H1 (cell line): ENCODE results near the gene PLPP7. TPM values are rescaled to one million over a fixed set of nuclear protein-coding genes. Genes with fewer than 3 reads are reported as not detected.

ENCODE experiments used
- CTCF ChIA-PET: fragments of 300-600 bp; sonication (Branson Sonifier 250); formaldehyde crosslinking; loops from one replicate; lab custom pipeline; 2021; ENCODE audit not compliant: partially characterized antibody; lab: Charles Lee
- POLR2A ChIA-PET: fragments of 300-600 bp; sonication (Branson Sonifier 250); formaldehyde crosslinking; loops from one replicate; lab custom pipeline; 2021; ENCODE audit warnings: inconsistent platforms; ENCODE audit not compliant: partially characterized antibody; lab: Charles Lee
- DNase-seq, 2 experiments: peaks; one replicate each; pipeline versions ENCODE4 v3.0.0 to v3.0.0-alpha.2; 2010 to 2022; ENCODE audit warnings: low spot score in 2 of 2, low read depth in 1 of 2, mixed read lengths in 1 of 2
- FAIRE-seq: peaks from 2 replicates; lab custom pipeline; 2011; peaks lifted over from hg19 to GRCh38; lab: Jason Lieb, UNC
- H2AFZ ChIP-seq: 2 replicates; pipeline ENCODE4 v1.8.1; 2012; ENCODE audit warnings: low read length, inconsistent platforms
- H2AK5ac ChIP-seq: 2 replicates; pipeline ENCODE4 v1.6.1; 2013; ENCODE audit warnings: low read depth, low read length
- H2BK120ac ChIP-seq: replicated peaks from 2 replicates; pipeline ENCODE3; 2013; ENCODE audit warnings: low read depth, low read length, inconsistent platforms
- H2BK12ac ChIP-seq: 2 replicates; pipeline ENCODE4 v1.6.1; 2013; ENCODE audit warnings: low read depth, low read length
- H2BK15ac ChIP-seq: 2 replicates; pipeline ENCODE4 v1.6.1; 2013; ENCODE audit warnings: low read length
- H2BK20ac ChIP-seq: 2 replicates; pipeline ENCODE4 v1.6.1; 2013; ENCODE audit warnings: low read length
- H2BK5ac ChIP-seq: 2 replicates; pipeline ENCODE4 v1.6.1; 2013; ENCODE audit warnings: low read depth, low read length
- H3K14ac ChIP-seq: 2 replicates; pipeline ENCODE4 v1.6.1; 2013; ENCODE audit warnings: inconsistent platforms; ENCODE audit not compliant: insufficient read length
- H3K18ac ChIP-seq: 2 replicates; pipeline ENCODE4 v1.6.1; 2013; ENCODE audit warnings: low read length; ENCODE audit errors: extremely low read depth
- H3K23ac ChIP-seq: 2 replicates; pipeline ENCODE4 v1.6.1; 2013; ENCODE audit warnings: inconsistent platforms; ENCODE audit not compliant: insufficient read length
- H3K23me2 ChIP-seq: 2 replicates; pipeline ENCODE4 v1.6.1; 2013; ENCODE audit warnings: low read depth, low read length
- H3K27ac ChIP-seq: 2 replicates; pipeline ENCODE4 v1.6.1; 2011; ENCODE audit warnings: low read depth, low read length, inconsistent platforms
- H3K27me3 ChIP-seq, 4 experiments: replicated peaks in 1 of 4; 1 replicate in 1 of 4; 2 replicates in 3 of 4; pipeline versions ENCODE4 v1.6.1 to v1.8.1; 2011 to 2013; ENCODE audit warnings: low read length in 3 of 4, mild to moderate bottlenecking in 3 of 4, inconsistent platforms in 2 of 4, mixed read lengths in 2 of 4, moderate library complexity in 1 of 4; ENCODE audit not compliant: control insufficient read depth in 3 of 4, insufficient read depth in 3 of 4; ENCODE audit errors: extremely low read depth in 1 of 4
- H3K36me3 ChIP-seq, 4 experiments: 2 replicates each; pipeline versions ENCODE4 v1.6.1 to v1.8.1; 2011 to 2013; ENCODE audit warnings: mild to moderate bottlenecking in 4 of 4, low read length in 3 of 4, moderate library complexity in 2 of 4, control low read depth in 1 of 4, inconsistent platforms in 1 of 4; ENCODE audit not compliant: insufficient read depth in 4 of 4, control insufficient read depth in 2 of 4
- H3K4ac ChIP-seq: replicated peaks from 2 replicates; pipeline ENCODE3; 2013; ENCODE audit warnings: low read length, low read depth, mixed read lengths, inconsistent platforms; ENCODE audit not compliant: insufficient read length
- H3K4me1 ChIP-seq, 4 experiments: replicated peaks in 1 of 4; 1 replicate in 1 of 4; 2 replicates in 3 of 4; pipeline versions ENCODE4 v1.6.1 to v1.8.1; 2011 to 2013; ENCODE audit warnings: low read length in 3 of 4, inconsistent platforms in 2 of 4, mixed read lengths in 1 of 4; ENCODE audit not compliant: insufficient read depth in 4 of 4, control insufficient read depth in 3 of 4
- H3K4me2 ChIP-seq, 2 experiments: 2 replicates each; pipeline versions ENCODE4 v1.6.1 to v1.8.1; 2011 to 2013; ENCODE audit warnings: low read depth in 2 of 2, low read length in 2 of 2, control low read depth in 1 of 2, inconsistent platforms in 1 of 2, mild to moderate bottlenecking in 1 of 2; ENCODE audit not compliant: insufficient read depth in 1 of 2
- H3K4me3 ChIP-seq, 4 experiments: fragments of 200-600, 300-600 bp in 1 of 4; sonication (generic), shearing (Covaris generic), sonication (Bioruptor Twin) in 1 of 4; 2 replicates each; pipeline versions ENCODE4 v1.5.1 to v1.8.1; 2011 to 2016; ENCODE audit warnings: low read length in 4 of 4, low read depth in 3 of 4, control low read depth in 2 of 4, inconsistent platforms in 2 of 4, mild to moderate bottlenecking in 2 of 4, mixed read lengths in 1 of 4, moderate library complexity in 1 of 4; ENCODE audit not compliant: insufficient read depth in 2 of 4; ENCODE audit errors: extremely low read depth in 1 of 4
- H3K56ac ChIP-seq: replicated peaks from 2 replicates; pipeline ENCODE3; 2013; ENCODE audit warnings: low read depth, mild to moderate bottlenecking, mixed read lengths, low read length, inconsistent platforms; ENCODE audit not compliant: insufficient read length
- H3K79me1 ChIP-seq: 2 replicates; pipeline ENCODE4 v1.6.1; 2013; ENCODE audit warnings: low read depth, low read length, control low read depth
- H3K79me2 ChIP-seq, 2 experiments: 2 replicates each; pipeline versions ENCODE4 v1.6.1 to v1.8.1; 2012 to 2013; ENCODE audit warnings: low read length in 2 of 2, mild to moderate bottlenecking in 2 of 2, inconsistent platforms in 1 of 2; ENCODE audit not compliant: insufficient read depth in 2 of 2, control insufficient read depth in 1 of 2
- H3K9ac ChIP-seq, 4 experiments: replicated peaks in 1 of 4; 1 replicate in 1 of 4; 2 replicates in 3 of 4; pipeline versions ENCODE4 v1.6.1 to v1.8.1; 2011 to 2013; ENCODE audit warnings: low read depth in 3 of 4, low read length in 3 of 4, control low read depth in 2 of 4, mild to moderate bottlenecking in 2 of 4, moderate library complexity in 2 of 4, inconsistent platforms in 1 of 4; ENCODE audit errors: extremely low read depth in 1 of 4
- H3K9me3 ChIP-seq, 2 experiments: 2 replicates each; pipeline versions ENCODE4 v1.6.1 to v1.8.1; 2012 to 2013; ENCODE audit warnings: mild to moderate bottlenecking in 2 of 2, moderate library complexity in 2 of 2, control low read depth in 1 of 2, inconsistent platforms in 1 of 2, low read depth in 1 of 2, low read length in 1 of 2, mixed read lengths in 1 of 2; ENCODE audit not compliant: insufficient read depth in 2 of 2
- H4K20me1 ChIP-seq, 2 experiments: replicated peaks in 1 of 2; 2 replicates each; pipeline versions ENCODE3 to v1.8.1; 2011 to 2013; ENCODE audit warnings: inconsistent platforms in 2 of 2, low read length in 2 of 2, mild to moderate bottlenecking in 1 of 2; ENCODE audit not compliant: insufficient read depth in 2 of 2, control insufficient read depth in 1 of 2
- H4K5ac ChIP-seq: 2 replicates; pipeline ENCODE4 v1.6.1; 2013; ENCODE audit warnings: low read length, low read depth, mixed read lengths, inconsistent platforms; ENCODE audit not compliant: insufficient read length
- H4K8ac ChIP-seq: 2 replicates; pipeline ENCODE4 v1.8.0; 2013; ENCODE audit warnings: mild to moderate bottlenecking, moderate library complexity, low read length, inconsistent platforms; ENCODE audit not compliant: insufficient read depth; ENCODE audit errors: extremely low read depth
- H4K91ac ChIP-seq: replicated peaks from 2 replicates; pipeline ENCODE3; 2013; ENCODE audit warnings: low read length, mixed read lengths, inconsistent platforms; ENCODE audit not compliant: insufficient read length
- CBX8 ChIP-seq: fragments of 300-800, 300-1000 bp; sonication (generic); IDR thresholded peaks from 2 replicates; pipeline ENCODE4 v1.7.1; 2016; ENCODE audit warnings: low read depth, low read length, borderline replicate concordance
- CHD1 ChIP-seq: IDR thresholded peaks from 2 replicates; pipeline ENCODE4 v1.6.1; 2012; ENCODE audit warnings: low read depth, low read length, improper control_type of control experiment
- EP300 ChIP-seq, 2 experiments: IDR thresholded peaks; 1 replicate in 1 of 2; 2 replicates in 1 of 2; pipeline ENCODE4 v1.6.1; 2011 to 2012; ENCODE audit warnings: low read depth in 2 of 2, low read length in 2 of 2, mild to moderate bottlenecking in 2 of 2, borderline replicate concordance in 1 of 2, inconsistent platforms in 1 of 2, moderate library complexity in 1 of 2
- FOSL1 ChIP-seq: IDR thresholded peaks from 2 replicates; pipeline ENCODE4 v1.6.1; 2011; ENCODE audit warnings: mild to moderate bottlenecking, low read depth, low read length, moderate library complexity; ENCODE audit not compliant: insufficient read depth
- JUN ChIP-seq: IDR thresholded peaks from 2 replicates; pipeline ENCODE4 v1.6.1; 2011; ENCODE audit warnings: low read depth, mild to moderate bottlenecking, improper control_type of control experiment, low read length
- JUND ChIP-seq: IDR thresholded peaks from 2 replicates; pipeline ENCODE4 v1.6.1; 2011; ENCODE audit warnings: mild to moderate bottlenecking, improper control_type of control experiment, low read length
- SIN3A ChIP-seq, 2 experiments: IDR thresholded peaks in 1 of 2; conservative IDR thresholded peaks in 1 of 2; 2 replicates each; pipeline ENCODE4 v1.6.1; 2011 to 2012; ENCODE audit warnings: low read length in 2 of 2, improper control_type of control experiment in 1 of 2, low read depth in 1 of 2, mild to moderate bottlenecking in 1 of 2
- SIX5 ChIP-seq: IDR thresholded peaks from 2 replicates; pipeline ENCODE4 v1.6.1; 2011; ENCODE audit warnings: mild to moderate bottlenecking, low read depth, low read length
- SP1 ChIP-seq: IDR thresholded peaks from 2 replicates; pipeline ENCODE4 v1.6.1; 2011; ENCODE audit warnings: low read depth, low read length
- SUZ12 ChIP-seq: fragments of 200-600 bp; sonication (generic); IDR thresholded peaks from 2 replicates; pipeline ENCODE4 v1.6.1; 2012; ENCODE audit warnings: mild to moderate bottlenecking, inconsistent platforms, low read length, moderate library complexity, mixed read lengths
- TAF7 ChIP-seq: optimal IDR thresholded peaks from 2 replicates; pipeline ENCODE3; 2011; ENCODE audit warnings: low read depth, mild to moderate bottlenecking, inconsistent platforms, low read length, moderate library complexity, borderline replicate concordance
- WGBS, 2 experiments: shearing (Covaris generic) in 1 of 2; methylation state at CpG; one replicate each; pipeline versions ENCODE4 v1.1.6 to v1.1.7; 2013 to 2015; ENCODE audit warnings: low lambda C conversion rate in 2 of 2, mixed read lengths in 2 of 2, inconsistent platforms in 1 of 2, low coverage in 1 of 2, missing lambda C conversion rate in 1 of 2; ENCODE audit not compliant: insufficient replicate concordance in 2 of 2, insufficient coverage in 1 of 2, insufficient read length in 1 of 2; ENCODE audit errors: extremely low coverage in 1 of 2, missing lambda C conversion rate in 1 of 2; 5-methylcytosine and 5-hydroxymethylcytosine counted together
- polyA plus RNA-seq, 7 experiments: library from polyadenylated mRNA; depleted of rRNA in 3 of 7; stranded (reverse) in 5 of 7; unstranded in 2 of 7; fragments of >200 nt in 5 of 7; fragments of 200-250 nt in 2 of 7; gene quantifications; 1 replicate in 5 of 7; 2 replicates in 1 of 7; 4 replicates in 1 of 7; pipeline versions ENCODE4 v1.2.1 to v1.2.3, GENCODE V29; 2011 to 2013; ENCODE audit warnings: missing spikeins in 2 of 7, mixed read lengths in 2 of 7
- total RNA-seq: library from RNA; stranded (reverse); fragmentation: NEBNext Ultra II Directional; extraction: Animal tissue kit (Norgen Biotek cat#: 25700); gene quantifications from 2 replicates; pipeline ENCODE4 v1.2.1, GENCODE V29; 2021
- TF ChIP-seq, protein P1 (sequence below): IDR thresholded peaks from 2 replicates; pipeline ENCODE4 v1.6.1; 2012; ENCODE audit warnings: low read length, inconsistent platforms

Gene PLPP7
- total and polyA plus RNA-seq, 2 of the 8 experiments (the other 6 are each of a cell fraction or from before 2014, with no cell fraction given), result 3.4 to 3.9 TPM

DNA sequence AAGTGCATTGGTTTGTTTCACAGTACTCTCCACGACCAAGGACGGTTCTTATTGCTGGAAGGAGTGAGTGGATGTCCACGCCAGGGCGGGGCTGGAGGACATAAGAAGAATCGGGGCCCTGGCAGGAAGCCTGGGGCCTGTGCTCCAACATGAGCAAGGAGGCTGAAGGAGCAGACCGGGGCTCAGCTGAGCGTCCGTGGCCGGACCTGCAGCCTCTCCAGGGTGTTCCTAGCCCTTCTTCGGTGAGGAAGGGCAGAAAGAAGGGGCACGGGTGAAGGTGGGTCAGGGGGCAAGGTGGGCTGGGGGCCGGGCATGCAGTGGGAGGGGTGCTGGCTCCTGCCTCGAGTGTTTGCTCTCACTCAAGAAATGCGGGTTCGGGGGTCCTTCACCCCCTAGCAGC lies 31.3 kb upstream of the PLPP7 start:
- Histone ChIP-seq H3K4ac (no peak overlapping the region), H3K9me3 (no peaks in the 10 kb centered on the region), H3K14ac (no peak overlapping the region), H3K27me3 (no peaks in the 10 kb centered on the region), H3K56ac (no peak overlapping the region), H2BK120ac (no peak overlapping the region), H3K18ac (no peak overlapping the region), H2BK20ac (no peak overlapping the region), H2AFZ (no peak overlapping the region), H3K27ac (no peak overlapping the region), H4K20me1 (peaks cover 0 to 2% of the 10 kb centered on the region in 2 experiments), H3K4me1 (peaks cover 0 to 9% (median 1%) of the 10 kb centered on the region in 4 experiments; a peak in 1 of 7 replicates), H3K9ac (no peak overlapping the region), H3K36me3 (no peaks in the 10 kb centered on the region), H3K79me2 (no peaks in the 10 kb centered on the region), H4K5ac (no peak overlapping the region), H2BK12ac (no peak overlapping the region), H4K8ac (no peak overlapping the region), H3K23me2 (no peaks in the 10 kb centered on the region), H3K79me1 (no peaks in the 10 kb centered on the region), H3K4me2 (no peak overlapping the region), H2AK5ac (no peak overlapping the region), H2BK15ac (no peak overlapping the region), H2BK5ac (no peak overlapping the region), H4K91ac (no peak overlapping the region), H3K23ac (no peak overlapping the region), H3K4me3 (no peak overlapping the region)
- FAIRE-seq (no peak), DNase-seq (no peak)
- ChIA-PET CTCF (interaction anchor here (0.8 to 2.5 kb wide), 8 partner anchors 14 to 81 kb away, joined by 3 to 15 read pairs (median 7); no protein-coding TSS in a partner anchor), POLR2A (interaction anchor here (1.5 to 1.6 kb wide), 2 partner anchors 42 to 133 kb away, joined by 3 read pairs; partner anchors contain the start of gene NUP214)
- 95% methylated on average over 11 of the region's 15 CpGs; no CpG with 5 or more reads in 1 of the 2 experiments for WGBS, 2 experiments
- TF ChIP-seq CHD1, result no peak
- TF ChIP-seq SIN3A (conservative IDR thresholded peaks at IDR 0.05 in 1 of 2, IDR thresholded peaks at IDR 0.05 in 1 of 2; ENCODE audit: low read depth in 1 of 2, low read length in 2 of 2), result no peak
- TF ChIP-seq, protein P1, sequence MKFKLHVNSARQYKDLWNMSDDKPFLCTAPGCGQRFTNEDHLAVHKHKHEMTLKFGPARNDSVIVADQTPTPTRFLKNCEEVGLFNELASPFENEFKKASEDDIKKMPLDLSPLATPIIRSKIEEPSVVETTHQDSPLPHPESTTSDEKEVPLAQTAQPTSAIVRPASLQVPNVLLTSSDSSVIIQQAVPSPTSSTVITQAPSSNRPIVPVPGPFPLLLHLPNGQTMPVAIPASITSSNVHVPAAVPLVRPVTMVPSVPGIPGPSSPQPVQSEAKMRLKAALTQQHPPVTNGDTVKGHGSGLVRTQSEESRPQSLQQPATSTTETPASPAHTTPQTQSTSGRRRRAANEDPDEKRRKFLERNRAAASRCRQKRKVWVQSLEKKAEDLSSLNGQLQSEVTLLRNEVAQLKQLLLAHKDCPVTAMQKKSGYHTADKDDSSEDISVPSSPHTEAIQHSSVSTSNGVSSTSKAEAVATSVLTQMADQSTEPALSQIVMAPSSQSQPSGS, result no peak
- TF ChIP-seq CBX8, result no peak
- no peak for TF ChIP-seq FOSL1
- no peak for TF ChIP-seq TAF7
- TF ChIP-seq JUN, result no peak
- TF ChIP-seq EP300 (IDR thresholded peaks at IDR 0.05; ENCODE audit: borderline replicate concordance in 1 of 2, low read depth in 2 of 2, low read length in 2 of 2), result no peak
- no peak for TF ChIP-seq SIX5
- no peak for TF ChIP-seq JUND
- no peak for TF ChIP-seq SUZ12
- no peak for TF ChIP-seq SP1
